IMR-90 (cell line): Measurements from ENCODE around the gene TTLL11. TPM values are rescaled to one million over a fixed set of nuclear protein-coding genes. Genes with fewer than 3 reads are reported as not detected.

ENCODE experiments used
- ATAC-seq: fragments of 200-7000 bp; cut with Tn5 transposase; 2 replicates; pipeline ENCODE4 v1.9.1; 2020; ENCODE audit warnings: low read depth, mild to moderate bottlenecking, moderate library complexity
- BruUV-seq: library from RNA; stranded (reverse); fragments of 400-500 nt; replicated peaks from 2 replicates; lab custom pipeline; 2021; lab: Mats Ljungman, UMichigan
- CTCF ChIA-PET: fragments of 300-600 bp; formaldehyde crosslinking; extraction: SDS; loops from one replicate; lab custom pipeline; 2021; ENCODE audit warnings: antibody characterized with exemption; lab: Yijun Ruan, JAX
- POLR2A ChIA-PET: fragments of 300-600 bp; sonication (Branson Sonifier 250); formaldehyde crosslinking; loops from one replicate; lab custom pipeline; 2022; ENCODE audit warnings: antibody characterized with exemption; ENCODE audit not compliant: unreplicated experiment; lab: Charles Lee
- DNase-seq: peaks from one replicate; pipeline ENCODE4 v3.0.0; 2013
- H2AFZ ChIP-seq: replicated peaks from 2 replicates; pipeline ENCODE3; 2013; ENCODE audit warnings: low read length, mild to moderate bottlenecking; ENCODE audit not compliant: poor library complexity
- H2AK5ac ChIP-seq: 2 replicates; pipeline ENCODE4 v1.6.1; 2013; ENCODE audit warnings: low read depth, low read length, inconsistent platforms
- H2AK9ac ChIP-seq: replicated peaks from 2 replicates; pipeline ENCODE3; 2013; ENCODE audit warnings: mild to moderate bottlenecking, low read depth, low read length, moderate library complexity; ENCODE audit not compliant: poor library complexity
- H2BK120ac ChIP-seq: 2 replicates; pipeline ENCODE4 v1.6.1; 2013; ENCODE audit warnings: low read depth, low read length, inconsistent platforms
- H2BK15ac ChIP-seq: 3 replicates; pipeline ENCODE4 v1.6.1; 2013; ENCODE audit warnings: low read depth, low read length, inconsistent platforms
- H2BK20ac ChIP-seq: 2 replicates; pipeline ENCODE4 v1.6.1; 2013; ENCODE audit warnings: low read depth, mild to moderate bottlenecking, inconsistent platforms, low read length, moderate library complexity
- H2BK5ac ChIP-seq: 2 replicates; pipeline ENCODE4 v1.6.1; 2013; ENCODE audit warnings: mild to moderate bottlenecking, low read depth, low read length, inconsistent platforms; ENCODE audit not compliant: poor library complexity, severe bottlenecking
- H3K14ac ChIP-seq: replicated peaks from 2 replicates; pipeline ENCODE4 v1.6.1; 2013; ENCODE audit warnings: low read depth, low read length, inconsistent platforms
- H3K18ac ChIP-seq: 2 replicates; pipeline ENCODE4 v1.6.1; 2013; ENCODE audit warnings: low read depth, low read length, control low read depth
- H3K23ac ChIP-seq: 2 replicates; pipeline ENCODE4 v1.6.1; 2013; ENCODE audit warnings: low read depth, low read length, inconsistent platforms
- H3K27ac ChIP-seq: 2 replicates; pipeline ENCODE4 v1.5.1; 2013; ENCODE audit warnings: mild to moderate bottlenecking, control low read depth, low read length; ENCODE audit not compliant: insufficient read depth
- H3K27me3 ChIP-seq: 2 replicates; pipeline ENCODE4 v1.6.1; 2013; ENCODE audit warnings: low read length; ENCODE audit not compliant: control insufficient read depth, insufficient read depth
- H3K36me3 ChIP-seq: 2 replicates; pipeline ENCODE4 v1.6.1; 2013; ENCODE audit warnings: low read length, mixed read lengths; ENCODE audit not compliant: control insufficient read depth, insufficient read depth
- H3K4ac ChIP-seq: 2 replicates; pipeline ENCODE4 v1.6.1; 2013; ENCODE audit warnings: low read depth, low read length, inconsistent platforms
- H3K4me1 ChIP-seq: 2 replicates; pipeline ENCODE4 v1.6.1; 2013; ENCODE audit warnings: low read length, mixed read lengths; ENCODE audit not compliant: control insufficient read depth, insufficient read depth
- H3K4me2 ChIP-seq: 2 replicates; pipeline ENCODE4 v1.6.1; 2013; ENCODE audit warnings: low read depth, mild to moderate bottlenecking, control low read depth, low read length, moderate library complexity
- H3K4me3 ChIP-seq: 2 replicates; pipeline ENCODE4 v1.5.1; 2013; ENCODE audit warnings: low read depth, mild to moderate bottlenecking, control low read depth, low read length, moderate library complexity; ENCODE audit not compliant: insufficient read depth
- H3K56ac ChIP-seq: 2 replicates; pipeline ENCODE4 v1.6.1; 2013; ENCODE audit warnings: low read length, inconsistent platforms; ENCODE audit not compliant: insufficient read depth; ENCODE audit errors: extremely low read depth
- H3K79me1 ChIP-seq, 2 experiments: 2 replicates each; pipeline ENCODE4 v1.6.1; 2013; ENCODE audit warnings: low read length in 2 of 2, inconsistent platforms in 1 of 2, low read depth in 1 of 2
- H3K9ac ChIP-seq: 2 replicates; pipeline ENCODE4 v1.6.1; 2013; ENCODE audit warnings: low read depth, low read length, control low read depth
- H3K9me1 ChIP-seq: 2 replicates; pipeline ENCODE4 v1.6.1; 2013; ENCODE audit warnings: low read length, inconsistent platforms; ENCODE audit not compliant: insufficient read depth
- H3K9me3 ChIP-seq: 2 replicates; pipeline ENCODE4 v1.6.1; 2013; ENCODE audit warnings: low read length; ENCODE audit not compliant: control insufficient read depth, insufficient read depth
- H4K20me1 ChIP-seq: 2 replicates; pipeline ENCODE4 v1.6.1; 2013; ENCODE audit warnings: low read length, inconsistent platforms; ENCODE audit not compliant: insufficient read depth
- H4K5ac ChIP-seq: 2 replicates; pipeline ENCODE4 v1.6.1; 2013; ENCODE audit warnings: mild to moderate bottlenecking, low read depth, low read length, control low read depth
- H4K8ac ChIP-seq, 2 experiments: 2 replicates each; pipeline ENCODE4 v1.6.1; 2013; ENCODE audit warnings: low read depth in 2 of 2, low read length in 2 of 2, control low read depth in 1 of 2, inconsistent platforms in 1 of 2
- H4K91ac ChIP-seq: 2 replicates; pipeline ENCODE4 v1.6.1; 2013; ENCODE audit warnings: low read depth, low read length, inconsistent platforms; ENCODE audit not compliant: insufficient read depth
- BHLHE40 ChIP-seq: fragments of 150-350 bp; IDR thresholded peaks from 2 replicates; pipeline ENCODE4 v1.6.1; 2016; ENCODE audit warnings: mild to moderate bottlenecking, low read depth, low read length
- CEBPB ChIP-seq: IDR thresholded peaks from 2 replicates; pipeline ENCODE4 v1.6.1; 2012; ENCODE audit warnings: low read depth, low read length, improper control_type of control experiment
- CHD1 ChIP-seq: IDR thresholded peaks from 2 replicates; pipeline ENCODE4 v1.6.1; 2012; ENCODE audit warnings: low read depth, low read length, improper control_type of control experiment
- ELK1 ChIP-seq: fragments of 150-350 bp; IDR thresholded peaks from 2 replicates; pipeline ENCODE4 v1.6.1; 2016; ENCODE audit warnings: low read depth, mild to moderate bottlenecking, low read length, moderate library complexity, borderline replicate concordance
- MAFK ChIP-seq: IDR thresholded peaks from 2 replicates; pipeline ENCODE4 v1.6.1; 2012; ENCODE audit warnings: low read depth, low read length, improper control_type of control experiment
- MAZ ChIP-seq: IDR thresholded peaks from 2 replicates; pipeline ENCODE4 v1.6.1; 2012; ENCODE audit warnings: low read depth, mild to moderate bottlenecking, low read length, improper control_type of control experiment, moderate library complexity, borderline replicate concordance
- MXI1 ChIP-seq: IDR thresholded peaks from 2 replicates; pipeline ENCODE4 v1.6.1; 2012; ENCODE audit warnings: low read depth, mild to moderate bottlenecking, low read length, moderate library complexity, borderline replicate concordance
- NFE2L2 ChIP-seq: fragments of 150-350 bp; IDR thresholded peaks from 2 replicates; pipeline ENCODE4 v1.6.1; 2016; ENCODE audit warnings: low read depth, mild to moderate bottlenecking, low read length
- POLR2A ChIP-seq: IDR thresholded peaks from 2 replicates; pipeline ENCODE4 v1.6.1; 2012; ENCODE audit warnings: mild to moderate bottlenecking, low read depth, low read length
- RFX5 ChIP-seq: IDR thresholded peaks from 2 replicates; pipeline ENCODE4 v1.8.0; 2012; ENCODE audit warnings: low read depth, mild to moderate bottlenecking, low read length, moderate library complexity
- SMC3 ChIP-seq: fragments of 150-350 bp; IDR thresholded peaks from 2 replicates; pipeline ENCODE4 v1.6.1; 2016; ENCODE audit warnings: low read depth, mild to moderate bottlenecking, antibody characterized with exemption, low read length, moderate library complexity
- USF2 ChIP-seq: fragments of 150-350 bp; IDR thresholded peaks from 2 replicates; pipeline ENCODE4 v1.6.1; 2017; ENCODE audit warnings: mild to moderate bottlenecking, antibody characterized with exemption, low read length, low read depth
- WGBS, 2 experiments: methylation state at CpG; one replicate each; pipeline versions ENCODE4 v1.1.5 to v1.1.7; 2013; ENCODE audit warnings: missing lambda C conversion rate in 2 of 2; ENCODE audit not compliant: insufficient read length in 1 of 2; ENCODE audit errors: extremely low coverage in 2 of 2; 5-methylcytosine and 5-hydroxymethylcytosine counted together
- dilution Hi-C: fragments of 300-500 bp; cut with HindIII; formaldehyde crosslinking; loops from one replicate; pipeline ENCODE4 v1.14.3; 2018; ENCODE audit warnings: low sequenced_read_pairs; ENCODE audit not compliant: unreplicated experiment
- in situ Hi-C: fragments of 300-500 bp; cut with MboI; formaldehyde crosslinking; loops from 3 replicates; pipeline ENCODE4 v1.14.3; 2019; ENCODE audit warnings: low sequenced_read_pairs, inconsistent platforms, mixed read lengths
- intact Hi-C: fragments of 100-400 bp; cut with micrococcal nuclease; formaldehyde crosslinking; loops from 2 replicates; pipeline ENCODE4 v1.10.0; 2022
- polyA plus RNA-seq, 3 experiments: library from polyadenylated mRNA; depleted of rRNA; stranded (reverse); fragments of >200 nt; gene quantifications; 2 replicates each; pipeline ENCODE4 v1.2.3, GENCODE V29; 2012; ENCODE audit warnings: low replicate concordance in 1 of 3
- total RNA-seq: library from RNA; depleted of rRNA; stranded (reverse); fragments of >200 nt; gene quantifications from 2 replicates; pipeline ENCODE4 v1.2.3, GENCODE V29; 2012

Gene TTLL11
- total and polyA plus RNA-seq, 2 of the 4 experiments (the other 2 are of a cell fraction), result 2.0 to 4.6 TPM

GRCh38 chr9:122119721-122120120 lies 26.6 kb upstream of the TTLL11 start (continued):
- no peak for TF ChIP-seq ELK1

- no peak overlapping the region for H3K4me3 ChIP-seq
- no peak overlapping the region for H2AFZ ChIP-seq
- H4K20me1 ChIP-seq, result no peaks in the 10 kb centered on the region
- no peak overlapping the region for H4K91ac ChIP-seq
- no peak for TF ChIP-seq USF2
- TF ChIP-seq MXI1, result no peak
- TF ChIP-seq NFE2L2, result no peak
- no peak for TF ChIP-seq RFX5
- no peak for TF ChIP-seq MAFK
- TF ChIP-seq CHD1, result no peak
- TF ChIP-seq CEBPB, result no peak
- no peak for TF ChIP-seq SMC3
- TF ChIP-seq MAZ, result no peak
- no peak for TF ChIP-seq BHLHE40
- no peak for TF ChIP-seq ELK1
- TF ChIP-seq POLR2A, result no peak
- H3K18ac ChIP-seq, result no peak overlapping the region
- no peak overlapping the region for H4K8ac ChIP-seq
- no peaks in the 10 kb centered on the region for H3K9me3 ChIP-seq
- H3K4me1 ChIP-seq, result no peaks in the 10 kb centered on the region
- in situ Hi-C loops, result no loop called here
- intact Hi-C loops, result no loop called here
- H2BK15ac ChIP-seq, result no peak overlapping the region
- H3K9me1 ChIP-seq, result no peaks in the 10 kb centered on the region
- ChIA-PET CTCF (interaction anchor here (4.7 kb wide), 1 partner anchor 20 kb away, joined by 37 read pairs; no protein-coding TSS in a partner anchor), POLR2A (no interaction called here)
- H3K23ac ChIP-seq, result no peak overlapping the region
- H3K79me1 ChIP-seq, result no peaks in the 10 kb centered on the region
- no peak for DNase-seq
- H2AK5ac ChIP-seq, result no peak overlapping the region
- BruUV-seq, result no TSS peak
- WGBS, 2 experiments, result 81% methylated on average over 7 of the region's 13 CpGs; no CpG with 5 or more reads in 1 of the 2 experiments
- H3K14ac ChIP-seq, result no peak overlapping the region
- H3K56ac ChIP-seq, result no peak overlapping the region
- dilution Hi-C loops, result no loop called here
- no peak overlapping the region for H3K4me2 ChIP-seq
- no peak overlapping the region for H3K9ac ChIP-seq
- H2BK5ac ChIP-seq, result no peak overlapping the region
- no peak overlapping the region for H3K4ac ChIP-seq
- no peak overlapping the region for H2AK9ac ChIP-seq
- H3K36me3 ChIP-seq, result no peaks in the 10 kb centered on the region
- no peak overlapping the region for H4K5ac ChIP-seq
- peaks cover 21% of the 10 kb centered on the region for H3K27me3 ChIP-seq
- no peak overlapping the region for H3K27ac ChIP-seq
- no peak overlapping the region for H2BK20ac ChIP-seq
- no peak overlapping the region for H2BK120ac ChIP-seq
- ATAC-seq, result no peak
Observed at GRCh38 chr9:122119166-122119521, 26.0 kb upstream of the TTLL11 start.
